Endometrial microvascular endothelial cells (primary cell): ENCODE measurements around the gene TMEM131L. TPM values are rescaled to one million over a fixed set of nuclear protein-coding genes. Genes with fewer than 3 reads are reported as not detected.

Experiments
- in situ Hi-C: cut with HindIII; loops from 2 replicates; pipeline ENCODE4 v1.10.0; 2017; ENCODE audit warnings: low sequenced_read_pairs, low pct_unique_long_range_greater_than_20kb; ENCODE audit errors: inconsistent ontology term
- total RNA-seq: library from RNA; depleted of rRNA; stranded (reverse); fragments of >200 nt; gene quantifications from one replicate; pipeline ENCODE4 v1.2.3, GENCODE V29; 2015; ENCODE audit errors: inconsistent ontology term

The TMEM131L gene
- total RNA-seq, 1 donor from 2014 or later, result 21.4 TPM

DNA sequence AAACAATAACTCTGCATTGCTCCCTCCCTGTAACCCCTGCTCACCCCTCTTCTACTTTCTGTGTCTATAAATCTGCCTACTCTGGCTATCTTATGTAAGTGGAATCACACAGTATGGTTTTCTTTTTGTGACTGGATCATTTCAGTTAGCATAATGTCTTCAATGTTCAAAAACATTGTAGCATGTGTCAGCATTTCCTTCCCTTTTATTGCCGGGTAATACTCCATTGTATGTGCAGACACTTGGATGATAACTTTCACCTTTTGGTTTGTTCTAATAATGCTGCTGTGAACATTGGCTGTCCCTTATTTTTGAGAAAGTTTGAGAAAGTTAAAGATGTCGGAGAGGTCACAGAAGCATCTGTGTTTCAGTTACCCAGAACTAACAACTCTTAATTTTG lies 157.3 kb downstream of the TMEM131L start:
- in situ Hi-C loops, result no loop called here

DNA sequence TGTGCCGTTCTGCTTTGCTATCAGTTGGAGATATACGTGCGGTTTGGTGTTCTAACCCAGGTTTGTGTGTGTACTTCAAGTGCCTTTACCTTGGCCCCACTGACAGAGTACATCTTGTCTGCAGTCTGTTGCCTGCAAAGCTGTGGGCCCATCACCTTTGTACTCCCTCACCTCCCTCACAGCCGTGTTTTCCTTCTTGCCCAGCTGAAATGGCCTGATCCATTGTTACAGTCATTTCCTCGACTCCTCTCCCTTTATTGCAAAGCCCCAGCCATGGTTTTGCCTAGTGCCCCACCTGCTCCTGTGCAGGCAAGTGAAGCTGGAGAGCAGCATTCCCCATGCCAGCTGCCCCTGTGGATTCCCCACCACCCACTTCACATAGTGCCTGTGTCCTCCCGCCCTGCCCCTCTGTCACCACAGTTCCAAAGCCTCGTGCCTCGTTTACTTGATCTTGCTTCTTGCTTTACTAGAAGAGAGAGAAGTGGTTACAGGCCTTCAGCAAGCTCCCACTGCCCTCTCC lies 162.7 kb downstream of the TMEM131L start:
- in situ Hi-C loops, result no loop called here

DNA sequence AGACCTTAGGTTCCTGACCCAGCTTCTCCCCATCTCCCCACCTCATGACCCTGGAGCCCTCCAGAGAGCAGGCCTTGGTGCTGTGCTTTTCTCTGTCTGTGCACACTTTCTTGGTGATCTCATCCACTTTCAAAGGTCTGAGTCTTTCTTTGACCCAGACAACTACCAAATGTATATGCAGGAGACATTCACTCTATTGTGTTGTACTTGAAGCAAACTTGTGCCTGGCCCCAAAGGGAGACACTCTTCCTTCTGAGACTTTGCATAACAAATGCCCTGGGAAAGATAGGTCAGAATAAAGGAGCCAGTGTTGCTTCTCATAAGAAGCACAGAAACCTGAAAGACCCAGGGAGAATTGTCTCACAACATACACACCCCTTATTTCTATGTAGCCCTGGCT lies 163.6 kb downstream of the TMEM131L start:
- in situ Hi-C loops, result no loop called here

DNA sequence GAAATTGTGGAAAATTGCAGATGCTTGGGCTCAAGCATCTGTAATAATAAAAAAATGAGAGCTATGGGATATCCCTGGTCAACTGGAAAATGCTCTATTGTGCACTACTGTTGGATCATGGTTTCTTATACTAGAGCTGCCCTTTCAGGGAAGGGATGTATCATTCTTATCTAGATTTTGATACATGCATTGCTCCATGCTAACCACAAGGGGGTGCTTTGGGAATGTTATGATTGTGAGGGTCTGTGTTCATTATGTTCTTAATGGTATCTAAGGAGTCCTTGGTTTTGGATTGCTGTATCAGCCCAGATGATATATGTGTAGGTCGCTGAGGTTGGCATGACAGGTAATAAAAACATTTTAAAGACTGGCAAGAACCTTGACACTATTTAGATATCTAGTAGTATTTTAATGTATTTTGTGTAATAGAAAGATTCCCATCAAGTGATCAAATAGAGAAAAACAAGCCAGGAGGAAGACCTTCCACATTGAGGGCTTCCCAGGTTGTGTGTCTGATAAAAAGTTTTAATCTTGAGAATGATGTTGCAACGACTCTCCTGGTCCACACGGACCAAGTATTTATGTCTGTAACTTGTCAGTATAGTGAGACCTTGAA lies 168.7 kb downstream of the TMEM131L start:
- in situ Hi-C loops, result no loop called here

DNA sequence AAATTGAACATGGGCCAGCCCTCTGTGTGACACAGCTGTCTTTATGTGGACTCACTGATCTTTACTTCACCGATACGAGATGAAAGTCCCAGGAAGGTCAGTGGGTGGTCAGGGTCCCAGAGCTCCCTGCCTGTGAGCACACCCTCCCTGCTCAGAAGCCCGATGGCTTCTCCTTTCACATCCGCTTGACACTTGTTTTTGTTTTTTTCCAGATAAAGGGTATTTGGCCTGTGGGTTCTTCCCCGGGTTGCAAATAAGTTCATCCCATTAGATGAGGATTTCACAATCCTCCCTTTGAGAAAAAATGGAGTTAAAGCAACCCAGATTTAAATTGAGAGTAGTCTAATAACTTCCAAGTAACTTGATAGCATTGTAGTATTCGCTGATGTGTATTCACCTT lies 169.7 kb downstream of the TMEM131L start:
- in situ Hi-C loops, result no loop called here

DNA sequence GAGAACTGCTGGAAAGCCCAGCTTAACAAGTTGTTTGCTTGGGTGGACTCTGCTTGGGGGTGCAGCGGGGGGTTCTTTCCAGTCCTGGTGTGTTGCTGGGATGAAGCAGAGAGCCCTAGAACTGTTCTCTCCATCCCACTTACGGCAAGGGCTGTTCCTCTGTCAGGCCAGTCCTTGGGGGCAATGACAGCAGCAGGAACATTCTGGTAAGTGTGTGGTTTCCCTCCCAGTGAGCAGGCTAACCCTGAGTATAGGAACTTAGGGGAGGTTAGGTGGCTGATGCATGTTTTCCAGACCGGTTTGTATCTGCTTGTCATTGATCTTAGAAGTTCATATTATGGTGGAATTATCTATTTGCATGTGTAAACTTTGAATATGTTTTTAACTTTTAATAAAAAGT lies 171.0 kb downstream of the TMEM131L start:
- in situ Hi-C loops, result no loop called here

GRCh38 chr4:153638011-153638410 lies 171.9 kb downstream of the TMEM131L start:
- in situ Hi-C loops, result no loop called here

GRCh38 chr4:153638999-153639398 lies 172.8 kb downstream of the TMEM131L start:
- in situ Hi-C loops, result no loop called here

- in situ Hi-C loops, result no loop called here
Observed at GRCh38 chr4:153639833-153640802, 174.0 kb downstream of the TMEM131L start.

DNA sequence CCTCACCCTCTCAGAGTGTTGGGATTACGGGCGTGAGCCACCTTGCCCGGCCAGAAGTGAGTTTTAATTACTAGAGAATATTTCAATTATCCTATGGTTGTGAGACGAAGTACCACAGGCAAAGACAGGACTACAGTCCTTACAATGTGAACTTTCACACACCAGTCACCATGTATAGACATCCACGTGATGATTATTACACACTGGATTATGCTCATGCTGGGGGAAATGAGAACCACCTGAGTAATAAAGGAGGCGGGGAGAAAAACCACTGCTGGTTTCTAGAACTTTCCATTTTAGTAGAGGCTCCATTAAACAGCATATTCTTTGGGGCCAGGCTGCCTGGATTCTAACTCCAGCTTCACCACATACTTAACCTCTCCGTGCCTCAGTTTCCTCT lies 175.4 kb downstream of the TMEM131L start:
- in situ Hi-C loops, result no loop called here

GRCh38 chr4:153643406-153644383 lies 177.5 kb downstream of the TMEM131L start:
- in situ Hi-C loops, result no loop called here

- in situ Hi-C loops, result no loop called here
Observed at GRCh38 chr4:153645183-153645582, 179.0 kb downstream of the TMEM131L start.

DNA sequence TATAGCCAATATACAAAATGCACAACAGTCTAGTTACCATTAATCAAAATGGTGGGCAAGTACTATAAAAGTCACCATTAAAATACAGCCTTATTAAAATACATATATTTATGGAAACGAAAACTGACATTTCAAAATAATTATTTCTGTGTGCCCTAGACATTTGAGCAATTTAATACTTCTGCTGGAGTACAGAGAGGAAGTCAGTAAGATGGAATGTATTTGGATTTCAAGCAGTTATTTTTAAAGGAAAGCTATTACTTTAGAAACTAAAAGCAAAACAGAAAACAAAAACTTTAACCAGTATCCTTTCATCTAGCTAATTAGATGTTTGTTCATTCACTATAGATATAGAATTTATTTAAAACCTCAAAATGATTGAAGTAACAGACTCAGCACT lies 180.1 kb downstream of the TMEM131L start:
- in situ Hi-C loops, result no loop called here

DNA sequence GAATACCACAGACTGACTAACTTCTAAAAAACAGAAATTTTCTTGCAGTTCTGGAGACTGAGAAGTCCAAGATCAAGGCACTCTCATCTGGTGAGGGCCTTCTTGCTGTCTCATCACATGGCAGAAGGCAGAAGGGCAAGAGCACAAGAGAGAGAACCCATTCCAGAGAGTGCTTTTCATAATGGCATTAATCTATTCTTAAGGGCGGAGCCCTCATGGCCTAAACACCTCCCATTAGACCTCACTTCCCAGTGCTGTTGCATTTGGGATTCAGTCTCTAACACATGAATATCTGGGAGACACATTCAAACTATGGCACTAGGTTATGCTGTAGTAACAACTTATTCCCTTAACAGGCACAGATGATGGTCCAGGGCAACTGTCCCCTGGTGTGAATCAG lies 180.8 kb downstream of the TMEM131L start:
- in situ Hi-C loops, result no loop called here

DNA sequence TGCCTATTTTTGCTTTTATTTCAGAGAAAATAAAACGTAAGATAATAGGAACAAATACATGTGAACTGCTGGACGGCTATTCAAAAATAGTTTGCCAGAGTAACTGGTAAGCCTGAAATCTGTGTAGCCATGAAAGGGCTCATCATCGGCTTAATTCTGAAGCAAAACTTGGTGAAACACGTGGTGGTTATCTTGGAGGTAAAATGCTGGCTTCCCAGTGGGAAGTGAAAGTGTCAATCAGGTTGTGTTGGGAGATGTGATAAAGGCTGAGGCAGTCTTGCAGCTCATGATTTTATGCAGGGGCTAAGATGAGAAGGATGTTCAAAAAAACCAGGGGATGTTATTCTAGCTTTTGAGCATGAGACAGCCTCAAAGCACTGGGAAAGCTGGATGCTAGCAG lies 181.8 kb downstream of the TMEM131L start:
- in situ Hi-C loops, result no loop called here

DNA sequence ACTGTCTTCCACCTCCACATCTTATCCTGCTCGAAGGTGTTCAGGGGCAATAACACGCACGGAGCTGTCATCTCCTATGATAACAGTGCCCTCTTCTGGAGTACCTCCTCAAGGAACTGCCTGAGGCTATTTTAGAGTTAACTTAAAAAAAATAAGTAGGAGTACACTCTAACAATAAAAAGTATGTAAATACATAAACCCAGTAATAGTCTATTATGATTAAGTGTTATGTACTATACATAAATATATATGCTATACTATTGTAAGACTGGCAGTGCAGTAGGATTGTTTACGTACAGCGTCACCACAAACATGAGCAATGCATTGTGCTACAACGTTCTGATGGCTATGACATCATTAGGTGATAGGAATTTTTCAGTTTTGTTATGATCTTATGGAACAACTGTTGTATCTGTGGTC lies 183.4 kb downstream of the TMEM131L start:
- in situ Hi-C loops, result no loop called here

DNA sequence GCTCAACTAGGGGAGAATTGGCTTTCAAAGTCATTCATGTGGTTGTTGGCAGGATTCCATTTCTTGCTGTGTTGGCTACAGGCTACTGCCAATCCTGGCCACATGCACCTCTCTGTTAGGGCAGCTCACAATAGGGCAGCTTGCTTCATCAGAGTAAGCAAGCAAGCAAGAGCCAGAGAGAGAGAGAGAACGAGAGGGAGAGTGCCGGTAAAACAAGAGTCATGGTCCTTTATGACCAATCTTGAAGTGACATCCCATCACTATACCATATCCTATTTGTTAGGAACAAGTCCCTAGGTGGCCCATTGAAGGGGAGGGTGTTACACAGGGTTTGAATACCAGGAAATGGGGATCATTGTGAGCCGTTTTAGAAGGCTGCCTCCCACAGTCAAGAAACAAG lies 185.0 kb downstream of the TMEM131L start:
- in situ Hi-C loops, result no loop called here

- in situ Hi-C loops, result no loop called here
Observed at GRCh38 chr4:153651587-153651986, 185.4 kb downstream of the TMEM131L start.
